IMR-90 (cell line): Measurements from ENCODE around the gene TIGD3.
"Not testable (repeated sequence)": the region's sequence is repeated elsewhere in the genome, so short reads cannot be mapped to it uniquely, and the experiment has no call there.

Experiments used
- CEBPB ChIP-seq: IDR thresholded peaks from 2 replicates; pipeline ENCODE4 v1.6.1; 2012; ENCODE audit warnings: low read depth, low read length, improper control_type of control experiment
- CHD1 ChIP-seq: IDR thresholded peaks from 2 replicates; pipeline ENCODE4 v1.6.1; 2012; ENCODE audit warnings: low read depth, low read length, improper control_type of control experiment
- FOS ChIP-seq: fragments of 150-350 bp; IDR thresholded peaks from 2 replicates; pipeline ENCODE4 v1.6.1; 2016; ENCODE audit warnings: low read depth, low read length
- POLR2A ChIP-seq: IDR thresholded peaks from 2 replicates; pipeline ENCODE4 v1.6.1; 2012; ENCODE audit warnings: mild to moderate bottlenecking, low read depth, low read length
- TF ChIP-seq, protein P1 (sequence below): conservative IDR thresholded peaks from 2 replicates; pipeline ENCODE4 v1.5.1; 2012; ENCODE audit warnings: mild to moderate bottlenecking, low read depth, low read length, improper control_type of control experiment
- TF ChIP-seq, protein P2 (sequence below): fragments of 150-350 bp; IDR thresholded peaks from 2 replicates; pipeline ENCODE4 v1.6.1; 2016; ENCODE audit warnings: low read depth, mild to moderate bottlenecking, low read length, moderate library complexity, borderline replicate concordance

DNA sequence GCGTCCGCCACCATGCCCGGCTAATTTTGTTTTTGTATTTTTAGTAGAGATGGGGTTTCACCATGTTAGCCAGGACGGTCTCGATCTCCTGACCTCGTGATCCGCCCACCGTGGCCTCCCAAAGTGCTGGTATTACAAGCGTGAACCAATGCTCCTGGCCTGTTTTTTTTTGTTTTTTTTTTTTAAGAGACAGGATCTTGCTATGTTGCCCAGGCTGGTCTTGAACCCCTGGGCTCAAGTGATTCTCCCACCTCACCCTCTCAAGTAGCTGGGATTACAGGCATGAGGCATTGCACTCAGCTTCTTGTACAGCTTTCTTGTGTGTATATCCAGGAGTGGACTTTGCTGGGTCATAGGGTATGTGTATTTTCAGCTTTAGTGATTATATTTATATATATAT lies 22.0 kb upstream of the TIGD3 start:
- not testable (repeated sequence) for TF ChIP-seq POLR2A, CHD1, CEBPB, FOS
- TF ChIP-seq, protein P1, sequence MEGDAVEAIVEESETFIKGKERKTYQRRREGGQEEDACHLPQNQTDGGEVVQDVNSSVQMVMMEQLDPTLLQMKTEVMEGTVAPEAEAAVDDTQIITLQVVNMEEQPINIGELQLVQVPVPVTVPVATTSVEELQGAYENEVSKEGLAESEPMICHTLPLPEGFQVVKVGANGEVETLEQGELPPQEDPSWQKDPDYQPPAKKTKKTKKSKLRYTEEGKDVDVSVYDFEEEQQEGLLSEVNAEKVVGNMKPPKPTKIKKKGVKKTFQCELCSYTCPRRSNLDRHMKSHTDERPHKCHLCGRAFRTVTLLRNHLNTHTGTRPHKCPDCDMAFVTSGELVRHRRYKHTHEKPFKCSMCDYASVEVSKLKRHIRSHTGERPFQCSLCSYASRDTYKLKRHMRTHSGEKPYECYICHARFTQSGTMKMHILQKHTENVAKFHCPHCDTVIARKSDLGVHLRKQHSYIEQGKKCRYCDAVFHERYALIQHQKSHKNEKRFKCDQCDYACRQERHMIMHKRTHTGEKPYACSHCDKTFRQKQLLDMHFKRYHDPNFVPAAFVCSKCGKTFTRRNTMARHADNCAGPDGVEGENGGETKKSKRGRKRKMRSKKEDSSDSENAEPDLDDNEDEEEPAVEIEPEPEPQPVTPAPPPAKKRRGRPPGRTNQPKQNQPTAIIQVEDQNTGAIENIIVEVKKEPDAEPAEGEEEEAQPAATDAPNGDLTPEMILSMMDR, result not testable (repeated sequence)
- TF ChIP-seq, protein P2, sequence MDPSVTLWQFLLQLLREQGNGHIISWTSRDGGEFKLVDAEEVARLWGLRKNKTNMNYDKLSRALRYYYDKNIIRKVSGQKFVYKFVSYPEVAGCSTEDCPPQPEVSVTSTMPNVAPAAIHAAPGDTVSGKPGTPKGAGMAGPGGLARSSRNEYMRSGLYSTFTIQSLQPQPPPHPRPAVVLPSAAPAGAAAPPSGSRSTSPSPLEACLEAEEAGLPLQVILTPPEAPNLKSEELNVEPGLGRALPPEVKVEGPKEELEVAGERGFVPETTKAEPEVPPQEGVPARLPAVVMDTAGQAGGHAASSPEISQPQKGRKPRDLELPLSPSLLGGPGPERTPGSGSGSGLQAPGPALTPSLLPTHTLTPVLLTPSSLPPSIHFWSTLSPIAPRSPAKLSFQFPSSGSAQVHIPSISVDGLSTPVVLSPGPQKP, result not testable (repeated sequence)
